HG02970 (cell line): ENCODE data around the gene GOLGA8S.
"Not testable (repeated sequence)": the region's sequence is repeated elsewhere in the genome, so short reads cannot be mapped to it uniquely, and the experiment has no call there.

Experiments used
- ATAC-seq: cut with Tn5 transposase; IDR thresholded peaks from one replicate; pipeline ENCODE4 v1.9.1; 2021; ENCODE audit warnings: mild to moderate bottlenecking, moderate library complexity, moderate number of reproducible peaks; ENCODE audit not compliant: unreplicated experiment, low FRiP score

The GOLGA8S gene, protein sequence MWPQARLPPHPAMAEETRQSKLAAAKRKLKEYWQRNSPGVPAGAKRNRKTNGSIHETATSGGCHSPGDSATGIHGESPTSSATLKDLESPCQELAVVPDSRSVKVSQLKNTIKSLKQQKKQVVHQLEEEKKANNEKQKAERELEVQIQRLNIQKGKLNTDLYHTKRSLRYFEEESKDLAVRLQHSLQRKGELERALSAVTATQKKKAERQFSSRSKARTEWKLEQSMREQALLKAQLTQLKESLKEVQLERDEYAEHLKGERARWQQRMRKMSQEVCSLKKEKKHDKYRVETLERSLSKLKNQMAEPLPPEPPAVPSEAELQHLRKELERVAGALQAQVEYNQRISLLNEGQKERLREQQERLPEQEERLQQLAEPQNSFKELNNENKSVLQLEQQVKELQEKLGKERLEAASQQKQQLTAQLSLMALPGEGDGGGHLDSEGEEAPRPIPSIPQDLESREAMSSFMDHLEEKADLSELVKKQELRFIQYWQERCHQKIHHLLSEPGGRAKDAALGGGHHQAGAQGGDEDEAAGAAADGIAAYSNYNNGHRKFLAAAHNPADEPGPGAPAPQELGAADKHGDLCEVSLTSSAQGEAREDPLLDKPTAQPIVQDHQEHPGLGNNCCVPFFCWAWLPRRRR

DNA sequence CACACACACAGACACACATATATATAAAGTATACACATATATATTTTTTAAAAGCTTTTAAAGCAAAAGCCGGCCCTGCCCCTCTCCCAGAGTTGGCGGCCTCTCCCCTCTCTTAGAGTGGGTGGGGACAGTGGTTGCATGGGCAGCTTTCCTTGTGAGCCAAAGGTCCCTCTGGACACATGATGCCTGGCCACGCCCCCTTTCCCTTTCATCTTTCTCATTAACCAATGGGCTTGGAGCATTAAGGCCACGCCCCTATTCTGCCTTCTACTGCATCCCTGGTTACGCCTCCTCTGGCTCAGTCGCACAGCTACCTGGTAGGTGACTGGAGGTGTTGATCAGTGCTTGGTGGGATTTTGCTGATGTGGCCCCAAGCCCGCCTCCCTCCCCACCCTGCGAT is at the start of gene GOLGA8S:
Gene GOLGA8S, plus strand, starts transcription at position 301 of the 400 bp plus-strand sequence. Its CDS starts 62 bp downstream, at position 363.
- ATAC-seq = not testable (repeated sequence)

DNA sequence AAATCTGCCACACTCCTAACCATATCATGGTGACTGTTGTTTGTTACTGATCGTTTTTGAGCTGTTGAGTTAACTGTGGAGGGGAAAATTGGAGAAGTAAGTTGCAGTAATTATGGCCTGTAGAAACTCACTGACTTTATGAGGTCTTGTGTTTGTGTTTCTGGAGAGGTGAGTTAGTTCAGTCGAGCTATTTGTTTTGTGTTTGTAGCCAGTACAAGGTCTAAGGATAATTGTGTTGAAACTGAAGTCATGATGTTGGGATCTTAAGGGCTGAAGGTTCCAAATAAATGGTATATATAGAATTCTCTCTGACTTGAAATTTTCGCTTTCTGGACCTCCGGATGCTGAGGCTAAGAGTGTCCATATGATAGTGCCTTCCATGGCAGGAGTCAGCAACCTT is 49.7 kb upstream of the GOLGA8S start:
- ATAC-seq = not testable (repeated sequence)

DNA sequence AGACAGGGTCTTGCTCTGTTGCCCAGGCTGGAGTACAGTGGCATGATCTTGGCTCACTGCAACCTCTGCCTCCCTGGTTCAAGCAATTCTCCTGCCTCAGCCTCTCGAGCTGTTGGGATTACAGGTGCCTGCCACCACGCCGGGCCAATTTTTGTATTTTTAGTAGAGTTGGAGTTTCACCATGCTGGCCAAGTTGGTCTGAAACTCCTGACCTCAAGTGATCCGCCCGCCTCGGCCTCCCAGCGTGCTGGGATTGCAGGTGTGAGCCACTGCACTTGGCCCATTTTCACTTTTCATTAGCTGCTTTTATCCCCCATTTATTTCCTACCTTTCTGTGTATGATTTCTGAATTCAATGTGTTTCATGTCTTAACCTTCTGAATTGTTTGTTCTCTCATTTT is 48.6 kb upstream of the GOLGA8S start:
- ATAC-seq = not testable (repeated sequence)

DNA sequence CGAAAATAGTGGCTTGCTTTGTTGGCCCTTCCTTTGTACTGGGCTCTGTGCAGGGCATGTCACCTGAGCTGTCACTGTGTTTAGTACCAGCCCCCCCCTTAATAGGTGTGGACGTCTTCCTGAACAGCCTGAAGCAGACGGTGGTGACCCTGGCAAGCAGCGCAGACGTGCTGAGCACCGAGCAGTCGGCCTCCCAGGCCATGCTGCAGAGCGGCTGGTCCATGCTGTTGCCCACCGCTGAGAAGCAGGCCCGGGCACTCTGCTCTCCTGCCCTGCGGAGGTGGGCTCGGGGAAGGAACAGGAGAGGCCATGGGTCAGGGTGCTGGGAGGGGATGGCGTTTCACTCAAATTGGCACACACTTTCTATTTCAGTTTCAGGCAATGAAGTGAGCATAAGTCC is 43.3 kb upstream of the GOLGA8S start:
- ATAC-seq = not testable (repeated sequence)

DNA sequence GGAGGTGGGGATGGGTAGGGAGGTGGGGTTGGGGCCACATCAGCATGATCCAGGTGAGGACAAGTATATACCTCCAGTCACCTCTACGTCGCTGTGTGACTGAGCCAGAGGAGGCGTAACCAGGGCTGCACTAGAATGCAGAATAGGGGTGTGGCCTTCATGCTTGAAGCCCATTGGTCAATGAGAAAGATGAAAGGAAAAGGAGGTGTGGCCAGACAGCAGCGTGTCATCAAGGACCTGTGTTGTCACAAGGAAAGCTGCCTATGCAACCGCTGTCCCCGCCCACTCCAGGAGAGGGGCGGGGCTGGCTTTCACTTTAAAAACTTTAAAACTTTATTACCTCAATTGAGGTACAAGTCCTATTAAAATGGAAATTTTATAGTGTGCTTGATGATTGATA is 20.5 kb upstream of the GOLGA8S start, which contains the start of gene GOLGA6L26:
Gene GOLGA6L26, minus strand, starts transcription at position 101 of the 400 bp plus-strand sequence. Its CDS starts 61 bp downstream, at position 40.
- ATAC-seq = not testable (repeated sequence)

DNA sequence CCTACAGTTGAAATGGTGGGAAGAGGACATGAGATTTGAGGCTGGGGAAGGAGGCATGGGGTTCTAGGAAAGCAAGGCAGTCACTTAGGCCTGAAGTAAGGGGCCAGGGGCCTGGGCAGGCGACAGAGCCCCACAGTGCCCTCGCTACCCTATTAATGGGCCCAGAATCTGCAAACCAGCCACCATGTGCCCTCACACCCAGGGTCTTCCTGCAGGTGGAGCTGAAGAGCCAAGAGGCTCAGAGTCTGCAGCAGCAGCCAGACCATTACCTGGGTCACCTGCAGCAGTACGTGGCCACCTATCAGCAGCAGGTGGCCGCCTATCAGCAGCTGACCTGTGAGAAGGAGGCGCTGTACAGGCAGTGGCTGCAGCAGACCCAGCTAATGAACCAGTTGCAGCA is 8.1 kb downstream of the GOLGA8S start:
- not testable (repeated sequence) for ATAC-seq

DNA sequence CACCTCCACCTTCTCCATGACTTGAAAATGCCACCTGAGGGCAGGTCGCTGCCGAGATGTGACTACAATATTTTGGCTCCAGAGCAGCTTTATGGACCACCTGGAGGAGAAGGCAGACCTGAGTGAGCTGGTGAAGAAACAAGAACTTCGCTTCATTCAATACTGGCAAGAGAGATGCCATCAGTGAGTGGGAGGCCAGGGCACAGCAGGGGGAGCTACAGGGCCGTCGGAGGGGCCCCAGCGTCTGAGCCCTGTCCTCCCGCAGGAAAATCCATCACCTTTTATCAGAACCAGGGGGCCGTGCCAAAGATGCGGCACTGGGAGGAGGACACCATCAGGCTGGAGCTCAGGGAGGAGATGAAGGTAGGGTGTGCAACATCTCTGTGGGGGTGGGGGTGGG is 9.7 kb downstream of the GOLGA8S start:
- not testable (repeated sequence) for ATAC-seq

DNA sequence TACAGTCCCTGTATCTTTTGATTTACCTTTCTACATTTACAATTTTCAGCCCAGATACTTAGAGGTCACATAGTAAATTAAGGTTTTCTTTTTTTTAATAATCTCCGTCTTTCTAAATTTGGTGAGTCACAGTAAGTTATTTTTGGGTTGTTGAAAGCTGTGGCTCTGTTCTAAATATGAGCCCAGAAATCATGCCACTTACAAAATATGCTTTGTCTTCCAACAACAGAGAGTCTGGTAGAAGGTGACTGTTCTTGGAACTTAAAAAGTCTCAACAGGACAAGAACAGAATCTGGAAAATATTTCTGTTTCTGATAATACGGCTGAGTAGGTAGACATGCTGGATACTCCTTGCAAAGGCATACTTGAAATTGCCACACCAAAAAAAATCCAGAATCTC is 16.0 kb downstream of the GOLGA8S start:
- ATAC-seq = no peak

DNA sequence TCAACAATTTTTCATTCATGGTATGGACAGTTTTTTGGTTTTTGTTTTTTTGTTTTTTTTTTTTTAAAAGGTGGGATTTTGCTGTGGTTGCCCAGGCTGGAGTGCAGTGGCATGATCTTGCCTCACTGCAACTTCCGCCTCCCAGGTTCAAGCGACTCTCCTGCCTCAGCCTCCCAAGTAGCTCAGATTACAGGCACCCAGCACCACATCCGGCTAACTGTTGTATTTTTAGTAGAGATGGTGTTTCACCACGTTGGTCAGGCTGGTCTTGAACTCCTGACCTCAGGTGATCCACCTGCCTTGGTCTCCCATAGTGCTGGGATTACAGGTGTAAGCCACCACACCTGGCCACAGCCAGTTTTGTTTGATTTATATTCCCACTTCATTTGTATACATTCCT is 16.6 kb downstream of the GOLGA8S start:
- ATAC-seq = not testable (repeated sequence)

DNA sequence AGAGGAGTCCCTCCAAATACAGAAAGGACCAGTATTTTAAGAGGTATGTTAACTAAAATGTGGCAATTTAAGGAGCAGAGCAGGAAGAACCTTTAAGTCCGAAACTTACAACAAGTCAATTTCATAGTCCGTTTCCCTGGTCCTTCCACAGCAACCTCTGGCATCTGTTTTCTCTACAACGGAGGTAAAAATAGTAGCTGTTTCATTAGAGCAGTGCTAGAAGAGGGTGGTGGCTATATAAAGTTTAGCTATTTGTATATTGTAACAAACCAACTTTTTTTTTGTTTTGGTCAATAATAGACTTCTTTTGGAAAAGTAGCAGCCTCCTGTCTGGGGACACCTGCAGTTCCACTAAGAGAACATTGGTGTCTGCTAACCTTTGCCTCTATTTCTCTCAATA is 17.3 kb downstream of the GOLGA8S start:
- ATAC-seq = not testable (repeated sequence)

DNA sequence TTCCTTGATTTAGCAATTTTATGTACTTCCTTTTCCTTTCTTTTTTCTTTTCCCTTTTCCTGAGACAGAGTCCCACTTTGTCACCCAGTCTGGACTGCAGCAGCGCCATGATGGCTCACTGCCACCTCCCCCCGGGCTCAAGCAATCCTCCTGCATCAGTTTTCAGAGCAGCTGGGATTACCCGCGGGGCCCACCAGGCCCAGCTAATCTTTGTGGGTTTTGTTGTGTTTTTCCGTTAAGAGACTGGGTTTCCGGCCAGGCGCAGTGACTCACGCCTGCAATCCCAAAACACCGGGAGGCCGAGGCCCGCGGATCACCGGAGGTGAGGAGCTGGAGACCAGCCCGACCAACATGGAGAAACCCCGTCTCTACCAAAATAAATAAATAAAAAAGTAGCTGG is 17.7 kb downstream of the GOLGA8S start:
- no peak for ATAC-seq

DNA sequence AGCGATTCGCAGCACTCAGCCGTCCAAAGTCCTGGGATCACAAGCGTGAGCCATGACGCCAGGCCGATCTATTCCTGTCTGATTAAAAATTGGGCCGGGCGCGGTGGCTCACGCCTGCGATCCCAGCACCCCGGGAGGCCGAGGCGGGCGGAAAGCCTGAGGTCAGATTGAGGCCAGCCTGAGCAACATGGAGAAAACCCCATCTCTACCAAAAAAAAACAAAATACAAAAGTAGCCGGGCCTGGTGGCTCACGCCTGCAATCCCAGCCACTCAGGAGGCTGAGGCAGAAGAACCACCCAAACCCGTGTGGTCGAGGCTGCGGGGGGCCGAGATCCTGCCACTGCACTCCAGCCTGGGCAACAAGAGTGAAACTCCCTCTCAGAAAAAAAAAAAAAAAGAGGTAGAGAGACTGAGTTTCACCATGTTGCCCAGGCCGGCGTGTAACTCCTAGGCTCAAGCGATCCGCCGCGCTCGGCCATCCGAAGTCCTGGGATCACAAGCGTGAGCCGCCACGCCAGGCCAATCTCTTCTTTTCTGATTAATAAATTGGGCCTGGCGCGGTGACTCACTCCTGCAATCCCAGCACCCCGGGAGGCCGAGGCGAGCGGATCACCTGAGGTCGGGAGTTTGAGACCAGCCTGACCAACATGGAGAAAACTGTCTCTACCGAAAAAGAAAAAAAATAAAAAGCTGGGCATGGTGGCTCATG is 18.5 kb downstream of the GOLGA8S start:
- ATAC-seq = not testable (repeated sequence)

DNA sequence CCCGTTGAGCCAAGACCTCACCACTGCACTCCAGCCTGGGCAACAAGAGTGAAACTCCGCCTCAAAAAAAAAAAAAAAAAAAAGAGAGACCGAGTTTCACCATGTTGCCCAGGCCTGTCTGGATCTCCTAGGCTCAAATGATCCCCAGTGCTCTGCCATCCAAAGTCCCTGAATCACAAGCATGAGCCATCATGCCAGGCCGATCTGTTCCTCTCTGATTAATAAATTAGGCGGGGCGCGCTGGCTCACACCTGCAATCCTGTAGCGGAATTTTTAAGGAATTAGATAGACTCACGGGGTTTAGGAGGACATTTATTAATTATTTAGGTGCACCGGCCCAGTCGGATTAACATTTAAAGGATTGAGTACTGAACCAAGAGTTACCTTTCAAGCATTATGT is 19.7 kb downstream of the GOLGA8S start:
- ATAC-seq = not testable (repeated sequence)

DNA sequence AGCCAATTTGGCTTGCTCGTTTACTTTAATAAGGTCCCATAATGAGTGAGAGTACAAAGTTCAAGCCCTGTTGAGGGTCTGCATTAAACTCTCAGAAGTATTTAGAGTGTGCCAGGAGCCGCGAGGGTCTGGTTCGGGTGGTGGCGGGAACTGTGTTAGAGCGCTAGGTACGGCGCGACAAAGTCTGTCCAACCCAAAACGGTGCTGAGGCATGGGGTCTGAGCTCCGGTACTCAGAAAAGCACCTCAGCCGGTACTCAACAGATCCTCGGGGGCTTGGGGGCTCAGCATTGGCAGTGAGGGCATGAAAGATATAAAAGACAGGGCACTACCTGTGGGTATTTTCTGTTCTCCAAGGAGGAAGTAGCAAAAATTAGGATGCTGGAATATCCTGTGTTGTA is 24.4 kb downstream of the GOLGA8S start:
- not testable (repeated sequence) for ATAC-seq

DNA sequence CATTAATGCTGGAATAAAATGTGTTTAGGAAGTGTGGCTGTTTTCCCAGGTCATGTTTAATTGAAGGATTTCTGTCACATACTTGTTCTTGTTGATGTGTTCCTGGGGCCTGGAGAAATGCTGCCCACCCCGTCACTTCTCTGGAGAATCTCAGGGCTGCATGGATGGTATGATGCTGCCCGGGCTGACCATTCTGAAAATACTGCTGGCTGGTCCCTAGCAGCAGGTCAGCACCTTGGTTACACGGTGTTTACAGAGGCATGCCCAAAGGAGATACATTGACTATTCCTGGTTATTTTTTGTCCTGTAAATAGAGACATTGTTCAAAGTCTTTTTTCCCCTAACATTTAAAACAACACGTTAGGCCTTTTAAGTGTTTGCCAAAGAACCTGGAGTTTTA is 26.2 kb downstream of the GOLGA8S start:
- ATAC-seq = not testable (repeated sequence)

DNA sequence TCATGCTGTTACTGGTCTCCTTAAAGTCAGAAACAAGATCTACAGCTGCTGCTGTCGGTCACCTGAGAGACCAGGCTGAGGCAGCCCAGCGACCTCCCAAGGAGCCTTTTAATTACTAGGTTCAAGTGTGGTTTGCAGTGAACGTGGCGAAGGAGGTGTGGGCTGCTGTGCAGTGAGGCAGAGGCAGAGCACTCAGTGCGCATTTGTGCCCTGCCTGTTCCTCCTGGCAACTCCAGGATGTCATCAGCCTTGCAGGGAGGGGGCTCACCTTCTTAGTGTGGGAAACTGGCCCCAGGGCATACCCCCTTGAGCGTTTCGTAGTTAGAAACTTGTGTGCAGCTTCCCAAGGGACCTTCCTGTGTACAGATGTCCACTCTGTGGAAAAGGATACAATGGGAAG is 26.6 kb downstream of the GOLGA8S start:
- ATAC-seq = not testable (repeated sequence)

DNA sequence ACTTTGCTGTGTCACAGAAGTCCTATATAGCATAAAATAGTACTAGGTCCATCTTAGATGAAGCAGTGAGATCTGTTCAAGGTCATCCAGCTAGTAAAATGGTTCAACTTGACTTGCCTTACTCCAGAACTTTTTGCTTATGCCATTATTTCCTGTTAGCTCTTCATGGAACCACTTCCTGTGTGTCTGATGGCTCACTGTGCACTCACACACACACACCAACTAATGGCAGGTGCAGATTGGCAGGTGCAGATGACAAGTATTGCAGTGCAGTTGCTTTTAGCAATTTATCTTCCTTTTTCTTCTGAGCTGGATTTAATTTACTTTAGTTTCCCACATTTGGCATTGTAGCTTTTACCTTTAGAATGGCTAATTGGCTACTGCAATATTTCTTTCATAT is 29.8 kb downstream of the GOLGA8S start:
- ATAC-seq = no peak

DNA sequence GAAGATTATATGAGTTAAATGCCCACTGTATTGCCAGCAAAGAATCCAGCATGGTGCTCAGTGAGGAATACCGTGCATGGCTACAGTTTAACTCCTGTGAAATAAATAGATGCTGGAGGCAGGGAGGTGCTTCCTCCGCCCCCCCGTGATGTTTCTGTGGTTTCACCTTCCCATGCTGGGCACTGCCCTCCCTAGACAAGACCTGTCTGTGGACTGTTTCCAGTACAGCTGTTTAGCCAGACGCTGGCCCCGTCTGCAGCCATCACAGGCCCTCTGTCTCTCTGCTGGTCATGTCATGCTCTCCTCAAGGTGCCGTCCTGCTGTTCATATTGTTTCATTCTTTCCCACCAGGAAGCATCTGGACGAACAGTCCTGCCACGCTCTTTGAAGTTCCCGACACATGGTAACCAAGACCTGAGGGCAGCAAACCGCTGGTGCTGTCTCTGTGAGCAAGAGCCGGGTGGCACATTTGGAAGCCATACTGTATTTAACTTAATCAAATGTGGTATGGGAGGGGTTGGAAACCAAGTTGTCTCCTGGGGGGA is 31.4 kb downstream of the GOLGA8S start:
- no peak for ATAC-seq

DNA sequence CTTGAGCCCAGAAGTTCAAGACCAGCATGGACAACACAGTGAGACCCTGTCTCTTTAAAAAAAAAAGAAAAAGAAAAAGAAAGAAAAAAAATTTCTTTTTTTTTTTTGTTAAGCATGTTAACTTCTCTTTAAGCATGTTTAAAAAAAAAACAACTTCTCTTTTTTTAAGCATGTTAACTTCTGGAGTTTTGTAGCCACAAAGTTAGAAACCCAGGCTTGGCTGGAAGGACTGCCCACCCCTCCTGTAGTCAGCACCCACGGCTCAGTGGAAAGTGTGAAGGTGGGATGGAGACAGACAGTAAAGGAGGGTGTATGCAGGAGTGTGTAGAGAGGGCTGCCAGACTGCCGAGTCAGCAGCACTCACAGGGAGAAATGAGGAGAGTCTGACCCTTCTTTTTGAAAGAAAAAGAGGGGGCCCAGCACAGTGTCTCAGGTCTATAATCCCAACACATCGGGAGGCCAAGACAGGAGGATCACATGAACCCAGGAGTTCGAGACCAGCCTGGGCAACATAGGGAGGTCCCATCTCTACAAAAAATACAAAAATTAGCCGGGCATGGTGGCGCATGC is 33.2 kb downstream of the GOLGA8S start:
- no peak for ATAC-seq

DNA sequence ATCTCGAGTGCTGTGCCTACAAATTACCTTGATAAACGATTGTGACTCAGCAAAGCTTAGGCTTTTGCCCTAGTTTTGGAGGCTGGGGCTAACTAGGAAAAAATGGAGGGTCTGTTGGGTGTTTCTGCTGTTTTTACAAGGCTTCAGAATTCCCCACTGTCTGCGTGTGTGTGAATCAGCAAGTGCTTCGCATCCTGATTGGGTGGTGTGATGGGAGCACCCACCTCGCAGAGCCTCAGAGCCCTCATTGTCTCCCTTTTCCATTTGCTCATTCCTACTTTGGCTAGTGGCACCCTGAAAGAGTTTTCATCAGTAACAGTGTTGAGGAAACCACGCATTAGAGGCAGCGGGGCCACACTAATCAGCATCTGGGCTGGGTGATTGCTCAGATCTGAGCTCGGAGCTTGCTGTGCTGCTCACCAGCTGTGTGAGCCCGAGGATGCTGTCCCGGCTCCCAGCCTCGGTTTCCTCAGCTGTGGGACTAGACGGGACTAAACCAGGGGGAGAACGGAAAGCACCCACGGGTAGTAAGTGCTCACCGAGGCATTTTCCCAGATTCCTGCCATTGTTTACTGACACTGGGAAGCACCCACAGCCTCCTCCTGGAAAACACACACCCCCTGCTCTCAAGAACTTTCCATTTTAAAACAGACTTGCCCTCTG is 40.6 kb downstream of the GOLGA8S start:
- no peak for ATAC-seq
